ENCODE measurements around the gene LRRK2. TPM values are rescaled to one million over a fixed set of nuclear protein-coding genes. Genes with fewer than 3 reads are reported as not detected.

Gene LRRK2
- total RNA-seq, 2 experiments from 2014 or later: 0.23 to 0.80 TPM

GRCh38 chr12:40327535-40327934 lies 102.7 kb downstream of the LRRK2 start:
- ATAC-seq (no peak), DNase-seq (no peak)
- Mint-ChIP-seq H3K27me3 (no peaks in the 10 kb centered on the region), H3K4me1 (no peaks in the 10 kb centered on the region), H3K4me3 (no peak overlapping the region), H3K27ac (no peak overlapping the region), H3K36me3 (no peaks in the 10 kb centered on the region), H3K9me3 (ENCODE audit: low read depth) (peaks cover 3% of the 10 kb centered on the region)
- CTCF ChIA-PET: no interaction called here

GRCh38 chr12:40330180-40330579 lies 105.4 kb downstream of the LRRK2 start:
- no peaks in the 10 kb centered on the region for H3K27me3 Mint-ChIP-seq
- DNase-seq (no peak), ATAC-seq (no peak)
- no peak overlapping the region for H3K27ac Mint-ChIP-seq
- H3K4me1 Mint-ChIP-seq: no peaks in the 10 kb centered on the region
- H3K9me3 Mint-ChIP-seq (ENCODE audit: low read depth): peaks cover 3% of the 10 kb centered on the region
- H3K4me3 Mint-ChIP-seq: no peak overlapping the region
- no peaks in the 10 kb centered on the region for H3K36me3 Mint-ChIP-seq
- CTCF ChIA-PET: no interaction called here

GRCh38 chr12:40331886-40332285 lies 107.1 kb downstream of the LRRK2 start:
- Mint-ChIP-seq H3K4me3 (no peak overlapping the region), H3K4me1 (no peaks in the 10 kb centered on the region), H3K27ac (no peak overlapping the region), H3K27me3 (no peaks in the 10 kb centered on the region), H3K36me3 (no peaks in the 10 kb centered on the region), H3K9me3 (ENCODE audit: low read depth) (peaks cover 3% of the 10 kb centered on the region)
- DNase-seq (no peak), ATAC-seq (no peak)
- CTCF ChIA-PET: no interaction called here

- CTCF ChIA-PET: interaction anchor here (1.7 kb wide), 1 partner anchor 11 kb away, joined by 3 read pairs; no protein-coding TSS in a partner anchor
- no peak for ATAC-seq
- DNase-seq: no peak
- Mint-ChIP-seq H3K36me3 (no peaks in the 10 kb centered on the region), H3K4me3 (no peak overlapping the region), H3K27me3 (no peaks in the 10 kb centered on the region), H3K9me3 (ENCODE audit: low read depth) (peaks cover under 1% of the 10 kb centered on the region), H3K4me1 (no peaks in the 10 kb centered on the region), H3K27ac (no peak overlapping the region)
These were observed 111.2 kb downstream of the LRRK2 start for GRCh38 chr12:40335991-40336390.

- no peak for DNase-seq
- no peak for ATAC-seq
- Mint-ChIP-seq H3K4me1 (no peaks in the 10 kb centered on the region), H3K9me3 (ENCODE audit: low read depth) (no peaks in the 10 kb centered on the region), H3K36me3 (no peaks in the 10 kb centered on the region), H3K4me3 (no peak overlapping the region), H3K27ac (no peak overlapping the region), H3K27me3 (no peaks in the 10 kb centered on the region)
- CTCF ChIA-PET: no interaction called here
These were observed 111.9 kb downstream of the LRRK2 start for GRCh38 chr12:40336573-40337199.

GRCh38 chr12:40338071-40338470 lies 113.3 kb downstream of the LRRK2 start:
- Mint-ChIP-seq H3K9me3 (ENCODE audit: low read depth) (no peaks in the 10 kb centered on the region), H3K4me3 (no peak overlapping the region), H3K4me1 (no peaks in the 10 kb centered on the region), H3K27me3 (no peaks in the 10 kb centered on the region), H3K36me3 (peaks cover 1% of the 10 kb centered on the region), H3K27ac (no peak overlapping the region)
- ATAC-seq (no peak), DNase-seq (no peak)
- CTCF ChIA-PET: no interaction called here

GRCh38 chr12:40338621-40339020 lies 113.8 kb downstream of the LRRK2 start:
- DNase-seq (no peak), ATAC-seq (no peak)
- Mint-ChIP-seq H3K27me3 (no peaks in the 10 kb centered on the region), H3K36me3 (peaks cover 1% of the 10 kb centered on the region), H3K4me3 (no peak overlapping the region), H3K4me1 (no peaks in the 10 kb centered on the region), H3K27ac (no peak overlapping the region), H3K9me3 (ENCODE audit: low read depth) (no peaks in the 10 kb centered on the region)
- CTCF ChIA-PET: no interaction called here

GRCh38 chr12:40342010-40342409 lies 117.2 kb downstream of the LRRK2 start:
- Mint-ChIP-seq H3K27ac (no peak overlapping the region), H3K9me3 (ENCODE audit: low read depth) (no peaks in the 10 kb centered on the region), H3K4me3 (no peak overlapping the region), H3K27me3 (no peaks in the 10 kb centered on the region), H3K36me3 (peaks cover 1% of the 10 kb centered on the region), H3K4me1 (no peaks in the 10 kb centered on the region)
- no peak for ATAC-seq
- DNase-seq: no peak
- CTCF ChIA-PET: no interaction called here

GRCh38 chr12:40343124-40343523 lies 118.3 kb downstream of the LRRK2 start:
- no peak for DNase-seq
- ATAC-seq: no peak
- Mint-ChIP-seq H3K27me3 (no peaks in the 10 kb centered on the region), H3K27ac (no peak overlapping the region), H3K9me3 (ENCODE audit: low read depth) (no peaks in the 10 kb centered on the region), H3K4me1 (no peaks in the 10 kb centered on the region), H3K4me3 (no peak overlapping the region), H3K36me3 (peaks cover 1% of the 10 kb centered on the region)
- CTCF ChIA-PET: no interaction called here

- H3K9me3 Mint-ChIP-seq (ENCODE audit: low read depth): no peaks in the 10 kb centered on the region
- DNase-seq (no peak), ATAC-seq (no peak)
- peaks cover 1% of the 10 kb centered on the region for H3K36me3 Mint-ChIP-seq
- H3K4me1 Mint-ChIP-seq: no peaks in the 10 kb centered on the region
- CTCF ChIA-PET: no interaction called here
- H3K27ac Mint-ChIP-seq: no peak overlapping the region
- H3K4me3 Mint-ChIP-seq: no peak overlapping the region
- no peaks in the 10 kb centered on the region for H3K27me3 Mint-ChIP-seq
These were observed 119.5 kb downstream of the LRRK2 start for GRCh38 chr12:40344312-40344711.

GRCh38 chr12:40351976-40352375 lies 127.2 kb downstream of the LRRK2 start:
- H3K4me3 Mint-ChIP-seq: no peak overlapping the region
- no peak for ATAC-seq
- no peaks in the 10 kb centered on the region for H3K4me1 Mint-ChIP-seq
- DNase-seq: no peak
- no peaks in the 10 kb centered on the region for H3K27me3 Mint-ChIP-seq
- no peaks in the 10 kb centered on the region for H3K9me3 Mint-ChIP-seq (ENCODE audit: low read depth)
- no peak overlapping the region for H3K27ac Mint-ChIP-seq
- CTCF ChIA-PET: no interaction called here
- no peaks in the 10 kb centered on the region for H3K36me3 Mint-ChIP-seq

GRCh38 chr12:40375076-40375475 lies 150.3 kb downstream of the LRRK2 start:
- Mint-ChIP-seq H3K27ac (no peak overlapping the region), H3K4me1 (no peaks in the 10 kb centered on the region), H3K9me3 (ENCODE audit: low read depth) (no peaks in the 10 kb centered on the region), H3K36me3 (no peaks in the 10 kb centered on the region), H3K27me3 (no peaks in the 10 kb centered on the region), H3K4me3 (no peak overlapping the region)
- no peak for DNase-seq
- CTCF ChIA-PET: no interaction called here
- ATAC-seq: no peak

GRCh38 chr12:40376533-40377267 lies 151.9 kb downstream of the LRRK2 start:
- H3K27ac Mint-ChIP-seq: no peak overlapping the region
- no peaks in the 10 kb centered on the region for H3K4me1 Mint-ChIP-seq
- no peaks in the 10 kb centered on the region for H3K36me3 Mint-ChIP-seq
- H3K9me3 Mint-ChIP-seq (ENCODE audit: low read depth): no peaks in the 10 kb centered on the region
- H3K4me3 Mint-ChIP-seq: no peak overlapping the region
- no peak for DNase-seq
- H3K27me3 Mint-ChIP-seq: no peaks in the 10 kb centered on the region
- no peak for ATAC-seq
- CTCF ChIA-PET: no interaction called here

GRCh38 chr12:40378691-40379090 lies 153.9 kb downstream of the LRRK2 start:
- CTCF ChIA-PET: no interaction called here
- H3K4me3 Mint-ChIP-seq: no peak overlapping the region
- no peaks in the 10 kb centered on the region for H3K27me3 Mint-ChIP-seq
- no peaks in the 10 kb centered on the region for H3K9me3 Mint-ChIP-seq (ENCODE audit: low read depth)
- H3K4me1 Mint-ChIP-seq: no peaks in the 10 kb centered on the region
- ATAC-seq (no peak), DNase-seq (no peak)
- no peaks in the 10 kb centered on the region for H3K36me3 Mint-ChIP-seq
- no peak overlapping the region for H3K27ac Mint-ChIP-seq

All from activated CD8-positive, alpha-beta memory T cell treated with anti-CD3 and anti-CD28 coated beads, Interleukin-2, amount 10 ng/mL, durations not matched to agents 7 days and 5 days (primary cell).